HepG2 (cell line): Measurements from ENCODE around the gene LRP1B. TPM values are rescaled to one million over a fixed set of nuclear protein-coding genes. Genes with fewer than 3 reads are reported as not detected.

ENCODE experiments used
- FOXP1 ChIP-seq, 2 experiments: fragments of 450-650 bp in 1 of 2; IDR thresholded peaks; 2 replicates each; pipeline ENCODE4 v1.6.1; 2017 to 2018; ENCODE audit warnings: antibody characterized with exemption in 1 of 2
- MLX ChIP-seq: IDR thresholded peaks from 2 replicates; pipeline ENCODE4 v1.6.1; 2016
- SNAPC4 ChIP-seq: sonication (generic); formaldehyde crosslinking; IDR thresholded peaks from 2 replicates; pipeline ENCODE4 v1.4.0; 2020; ENCODE audit warnings: mild to moderate bottlenecking, missing genetic modification reagents
- TFDP2 ChIP-seq: sonication (generic); formaldehyde crosslinking; IDR thresholded peaks from 2 replicates; pipeline ENCODE4 v1.4.0; 2020; ENCODE audit warnings: missing genetic modification reagents
- ZNF224 ChIP-seq: sonication (generic); formaldehyde crosslinking; IDR thresholded peaks from 2 replicates; pipeline ENCODE4 v1.5.0; 2020; ENCODE audit warnings: mild to moderate bottlenecking, missing genetic modification reagents
- ZNF530 ChIP-seq: sonication (generic); formaldehyde crosslinking; IDR thresholded peaks from 2 replicates; pipeline ENCODE4 v1.5.0; 2020; ENCODE audit warnings: low read depth, mild to moderate bottlenecking, missing genetic modification reagents
- ZNF557 ChIP-seq: sonication (generic); formaldehyde crosslinking; IDR thresholded peaks from 2 replicates; pipeline ENCODE4 v1.4.0; 2020; ENCODE audit warnings: missing genetic modification reagents
- ZNF709 ChIP-seq: sonication (generic); formaldehyde crosslinking; IDR thresholded peaks from 2 replicates; pipeline ENCODE4 v1.5.0; 2020; ENCODE audit warnings: mild to moderate bottlenecking, missing genetic modification reagents
- polyA plus RNA-seq, 8 experiments: library from polyadenylated mRNA; depleted of rRNA in 3 of 8; stranded (reverse) in 7 of 8; unstranded in 1 of 8; fragments of >200 nt; fragmentation: Illumina TruSeq in 4 of 8; extraction: Trizol in 4 of 8; gene quantifications; 2 replicates each; pipeline versions ENCODE4 v1.2.1 to v1.2.3, GENCODE V29; 2011 to 2016; ENCODE audit warnings: low read depth in 4 of 8, missing spikeins in 1 of 8, mixed read lengths in 1 of 8; ENCODE audit not compliant: insufficient read depth in 1 of 8
- total RNA-seq, 5 experiments: library from RNA; depleted of rRNA; stranded (reverse); fragments of >200 nt; fragmentation: Illumina TruSeq; extraction: Trizol; gene quantifications; 2 replicates each; pipeline ENCODE4 v1.2.3, GENCODE V29; 2016; ENCODE audit warnings: low read depth in 1 of 5
- TF ChIP-seq, protein P1 (sequence below): sonication (generic); formaldehyde crosslinking; IDR thresholded peaks from 2 replicates; pipeline ENCODE4 v1.8.0; 2023; ENCODE audit warnings: mild to moderate bottlenecking, missing genetic modification reagents

Gene LRP1B
- total and polyA plus RNA-seq, 2 of the 13 experiments (the other 11 are each of a cell fraction or from before 2014, with no cell fraction given): 0.04 TPM; not detected in 1

DNA sequence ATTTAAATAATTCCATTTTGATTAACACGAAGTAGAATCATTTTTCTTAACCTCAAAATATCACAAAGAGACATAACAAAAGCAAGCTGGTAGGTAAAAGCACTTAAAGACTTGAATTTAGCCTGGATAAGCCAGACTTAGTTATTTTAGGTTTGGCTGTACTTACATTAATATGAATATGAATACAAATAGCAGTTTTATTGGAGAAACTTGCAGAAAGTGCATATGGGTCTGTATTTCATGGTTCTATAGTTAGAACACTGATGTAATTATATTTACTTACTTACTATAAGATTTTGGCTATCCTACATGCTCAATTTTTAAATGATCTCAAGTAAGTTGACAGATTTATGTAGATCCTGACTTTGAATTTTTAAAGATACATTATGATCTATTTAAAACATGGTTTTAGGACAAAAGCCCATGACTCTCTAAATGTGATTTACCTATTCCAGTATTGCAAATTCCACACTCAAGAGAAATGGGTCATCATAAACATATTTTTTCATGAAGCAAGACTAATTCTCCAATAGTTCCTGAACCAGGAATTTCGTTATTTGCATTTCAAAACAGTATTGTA, 1775.2 kb downstream of the LRP1B start (continued):
- TF ChIP-seq SNAPC4 (CRISPR knock-in tag) (no peak), TFDP2 (CRISPR knock-in tag) (no peak), FOXP1 (IDR thresholded peaks at IDR 0.05) (no peak), FOXP1 (CRISPR knock-in tag; IDR thresholded peaks at IDR 0.05) (no peak), MLX (no peak), ZNF557 (CRISPR knock-in tag) (no peak), ZNF530 (CRISPR knock-in tag) (no peak), ZNF709 (CRISPR knock-in tag) (no peak), ZNF224 (no peak)
- TF ChIP-seq, protein P1, sequence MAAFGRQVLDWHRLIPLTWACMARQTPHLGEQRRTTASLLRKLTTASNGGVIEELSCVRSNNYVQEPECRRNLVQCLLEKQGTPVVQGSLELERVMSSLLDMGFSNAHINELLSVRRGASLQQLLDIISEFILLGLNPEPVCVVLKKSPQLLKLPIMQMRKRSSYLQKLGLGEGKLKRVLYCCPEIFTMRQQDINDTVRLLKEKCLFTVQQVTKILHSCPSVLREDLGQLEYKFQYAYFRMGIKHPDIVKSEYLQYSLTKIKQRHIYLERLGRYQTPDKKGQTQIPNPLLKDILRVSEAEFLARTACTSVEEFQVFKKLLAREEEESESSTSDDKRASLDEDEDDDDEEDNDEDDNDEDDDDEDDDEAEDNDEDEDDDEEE: no peak
